ENCODE measurements around the gene PNRC2.
"Not testable (repeated sequence)": the region's sequence is repeated elsewhere in the genome, so short reads cannot be mapped to it uniquely, and the experiment has no call there.

The PNRC2 gene

DNA sequence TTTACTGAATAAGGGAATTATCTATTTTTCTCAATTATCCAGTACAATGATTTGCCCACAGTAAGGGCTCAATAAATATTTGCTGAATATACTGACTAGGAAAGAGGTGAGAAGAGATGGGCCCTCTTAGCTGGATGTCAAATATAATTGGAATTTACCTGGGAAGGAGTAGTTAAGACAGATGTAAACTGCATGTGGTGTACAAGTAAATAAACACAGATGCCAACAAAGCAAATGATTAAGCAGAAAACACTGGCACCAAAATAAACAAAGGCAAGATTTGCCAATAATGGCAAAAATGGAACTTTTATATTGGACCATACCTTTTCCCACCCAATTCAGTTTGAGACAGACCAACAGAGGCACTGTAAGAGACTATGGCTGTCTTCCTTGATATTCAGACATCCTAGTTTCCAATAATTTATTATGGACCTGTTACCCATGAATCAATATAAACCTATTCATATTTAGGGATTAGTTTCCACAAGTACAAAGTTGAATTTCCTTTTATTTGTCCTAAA is 7.4 kb downstream of the PNRC2 start:
- H3K4me3 Mint-ChIP-seq = no peak overlapping the region
- H3K27me3 Mint-ChIP-seq = no peaks in the 10 kb centered on the region
- H3K27ac Mint-ChIP-seq = peak overlapping the region; percentile 23
- H3K4me1 Mint-ChIP-seq = peaks cover 59% of the 10 kb centered on the region
- peaks cover 21% of the 10 kb centered on the region for H3K36me3 Mint-ChIP-seq
- H3K9me3 Mint-ChIP-seq = no peaks in the 10 kb centered on the region

DNA sequence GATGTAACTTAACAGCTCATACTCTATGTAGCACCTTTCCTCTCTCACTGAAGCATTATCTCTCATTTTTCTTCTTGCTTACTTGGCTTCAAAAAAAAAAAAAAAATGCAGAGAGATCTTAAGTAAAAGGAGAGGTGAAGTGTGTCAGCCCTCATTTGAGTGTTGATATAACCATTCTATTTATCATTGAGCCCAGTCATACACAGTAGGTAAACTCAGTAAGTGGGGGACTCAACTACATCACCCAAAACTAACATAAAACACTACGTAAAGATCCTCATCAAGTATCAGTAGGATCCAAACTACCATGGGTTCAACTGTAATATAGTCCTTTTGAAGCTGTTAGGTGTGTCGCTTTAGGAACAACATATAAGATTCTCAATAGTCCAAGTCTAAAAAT is 8.2 kb downstream of the PNRC2 start:
- Mint-ChIP-seq H3K36me3 (peaks cover 20% of the 10 kb centered on the region), H3K4me3 (no peak overlapping the region), H3K9me3 (no peaks in the 10 kb centered on the region), H3K27me3 (no peaks in the 10 kb centered on the region), H3K4me1 (peaks cover 54% of the 10 kb centered on the region), H3K27ac (peak overlapping the region; percentile 49)

DNA sequence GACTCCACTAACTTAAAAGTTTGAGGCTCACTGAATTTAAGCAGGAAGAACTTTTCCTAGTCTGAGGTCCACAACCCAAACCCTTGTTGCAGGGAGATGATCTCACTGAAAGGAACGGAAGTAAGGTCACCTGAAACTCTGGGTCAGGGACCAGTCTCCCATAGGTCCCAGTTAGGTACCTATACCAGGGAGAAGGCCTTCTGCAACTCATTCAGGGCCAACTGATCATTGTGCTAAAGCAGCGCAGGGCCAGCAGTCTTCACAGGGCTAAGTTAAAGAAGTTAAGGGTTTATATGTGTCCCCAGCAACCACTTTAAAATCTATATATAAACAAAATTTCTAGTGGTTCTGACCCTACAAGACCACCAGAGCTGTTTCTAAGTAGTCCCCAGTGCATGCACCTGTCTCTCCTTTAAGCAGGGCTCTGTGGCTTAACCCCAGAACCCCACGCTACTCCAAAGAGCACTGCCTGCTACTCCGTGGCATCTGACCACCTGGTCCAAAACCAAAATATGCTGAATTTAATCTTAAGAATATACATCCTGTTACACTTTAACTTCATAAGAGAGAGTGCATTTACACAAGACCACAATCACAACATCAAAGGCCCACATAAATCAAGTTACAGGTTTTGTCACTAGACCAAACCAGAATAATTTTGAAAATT is 17.7 kb downstream of the PNRC2 start:
- Mint-ChIP-seq H3K36me3 (peaks cover 23% of the 10 kb centered on the region), H3K9me3 (no peaks in the 10 kb centered on the region), H3K27ac (peak overlapping the region; percentile 68), H3K4me1 (peaks cover 66% of the 10 kb centered on the region), H3K4me3 (peak overlapping the region; percentile 99), H3K27me3 (no peaks in the 10 kb centered on the region)

DNA sequence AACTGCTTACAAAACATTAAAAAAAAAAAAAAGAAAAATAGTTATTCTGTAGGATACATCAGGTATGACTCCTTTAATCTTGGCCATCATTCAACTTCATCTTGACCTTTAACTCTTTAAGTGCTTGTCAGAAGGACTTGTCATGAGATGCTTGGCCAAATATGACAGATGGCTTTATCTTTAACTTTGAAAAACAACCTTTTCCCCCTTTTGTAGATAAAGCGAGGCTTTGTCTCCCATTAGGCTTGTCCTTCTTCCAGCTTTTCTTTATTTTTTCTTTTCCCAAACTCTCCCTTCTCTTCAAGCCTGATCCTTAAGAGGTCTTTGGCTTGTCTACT is 18.2 kb downstream of the PNRC2 start:
- peak overlapping the region; percentile 99 for H3K4me3 Mint-ChIP-seq
- peaks cover 66% of the 10 kb centered on the region for H3K4me1 Mint-ChIP-seq
- peaks cover 23% of the 10 kb centered on the region for H3K36me3 Mint-ChIP-seq
- no peaks in the 10 kb centered on the region for H3K27me3 Mint-ChIP-seq
- no peaks in the 10 kb centered on the region for H3K9me3 Mint-ChIP-seq
- H3K27ac Mint-ChIP-seq = peak overlapping the region; percentile 92

DNA sequence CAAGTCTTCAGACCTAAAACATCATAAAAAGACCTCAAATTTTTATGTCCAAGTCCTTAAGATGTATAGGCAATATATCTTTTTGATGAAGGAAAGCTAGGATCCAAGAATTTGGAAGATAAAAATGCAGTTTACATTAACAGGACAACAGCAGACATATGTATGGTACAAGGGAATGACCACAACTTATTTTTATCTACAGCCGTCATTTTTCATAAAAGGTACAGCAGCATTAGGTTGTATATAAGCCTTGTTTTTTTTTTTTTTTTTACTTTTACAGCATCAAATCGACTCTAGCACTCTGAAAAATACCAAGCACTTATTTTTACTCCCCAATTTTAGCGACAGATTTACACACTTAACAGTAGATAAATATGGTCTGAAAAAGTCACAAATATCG is 19.2 kb downstream of the PNRC2 start:
- H3K4me1 Mint-ChIP-seq = peaks cover 62% of the 10 kb centered on the region
- H3K4me3 Mint-ChIP-seq = peak overlapping the region; percentile 99
- peaks cover 23% of the 10 kb centered on the region for H3K36me3 Mint-ChIP-seq
- peak overlapping the region; percentile 97 for H3K27ac Mint-ChIP-seq
- H3K9me3 Mint-ChIP-seq = no peaks in the 10 kb centered on the region
- no peaks in the 10 kb centered on the region for H3K27me3 Mint-ChIP-seq

DNA sequence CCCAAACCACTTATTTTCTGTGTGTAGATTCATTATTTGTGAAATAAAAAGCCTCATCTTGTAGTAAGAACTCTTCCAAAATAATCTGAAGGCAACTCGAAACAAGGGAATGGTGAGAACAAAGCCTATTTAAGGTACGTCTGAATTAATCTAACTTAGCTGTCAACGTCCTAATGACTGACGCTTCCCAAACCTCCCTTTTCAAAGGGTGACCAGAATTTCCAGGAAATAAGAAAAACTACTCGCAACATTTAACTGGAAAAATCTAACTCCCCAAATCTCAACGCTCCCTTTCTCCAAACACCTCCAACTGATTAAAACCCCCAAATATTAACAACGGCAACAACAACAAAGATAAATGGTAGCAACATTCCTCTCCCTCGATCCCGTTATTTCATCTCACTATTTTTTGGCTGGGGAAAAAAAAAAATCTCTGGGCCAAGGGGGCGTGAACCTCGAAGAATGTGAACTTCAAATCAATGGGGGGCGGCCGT is 19.8 kb downstream of the PNRC2 start:
- no peaks in the 10 kb centered on the region for H3K27me3 Mint-ChIP-seq
- H3K27ac Mint-ChIP-seq = peak overlapping the region; percentile 97
- peaks cover 56% of the 10 kb centered on the region for H3K4me1 Mint-ChIP-seq
- H3K4me3 Mint-ChIP-seq = peak overlapping the region; percentile 99
- no peaks in the 10 kb centered on the region for H3K9me3 Mint-ChIP-seq
- peaks cover 21% of the 10 kb centered on the region for H3K36me3 Mint-ChIP-seq

DNA sequence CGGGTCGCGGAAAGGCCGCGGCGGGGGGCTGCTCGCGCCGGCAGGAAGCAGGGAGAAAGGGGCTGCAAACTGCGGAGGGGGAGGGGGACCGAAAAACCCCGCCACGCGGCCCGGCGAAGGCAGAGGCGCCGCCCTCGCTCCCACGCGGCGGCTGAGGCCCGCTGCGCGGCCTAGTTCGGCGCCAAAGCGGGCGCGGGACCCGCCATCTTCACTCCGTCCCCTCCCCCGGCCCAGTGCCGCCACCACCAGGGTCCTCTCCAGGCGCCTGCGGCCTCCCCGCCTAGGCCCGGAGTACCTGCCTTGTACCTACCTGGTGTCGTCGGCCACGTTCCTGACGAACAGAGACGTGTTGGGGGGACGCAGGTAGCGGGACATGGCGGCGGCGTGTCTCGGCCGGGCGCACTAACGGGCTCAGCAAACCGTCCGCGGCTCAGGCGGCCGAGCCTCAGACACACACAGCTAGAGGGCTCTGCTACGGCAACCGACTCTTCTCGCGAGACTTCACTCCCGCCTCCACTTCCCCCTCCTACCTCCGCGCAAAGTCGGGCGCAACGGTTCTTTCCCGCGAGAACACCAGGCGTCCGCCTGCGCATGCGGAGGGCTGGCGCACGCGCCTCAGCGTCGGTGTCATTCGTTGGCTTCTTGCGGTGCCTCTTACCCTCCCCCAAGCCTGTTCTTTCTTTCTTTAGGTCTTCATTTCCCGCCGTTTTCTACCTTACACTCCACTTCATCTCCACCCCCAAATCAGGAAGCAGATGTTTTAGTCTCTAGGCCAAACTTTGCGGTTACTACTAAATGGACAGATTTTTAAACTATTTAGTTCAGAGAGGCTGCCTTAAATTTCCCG is 20.5 kb downstream of the PNRC2 start, which contains the start of gene SRSF10:
Gene SRSF10, minus strand, starts transcription at position 447 of the 847 bp plus-strand sequence. Its CDS starts 72 bp downstream, at position 375.
- H3K27ac Mint-ChIP-seq = peak within 1 kb of the TSS; percentile 99
- peaks cover 50% of the 10 kb centered on the region for H3K4me1 Mint-ChIP-seq
- H3K36me3 Mint-ChIP-seq = peaks cover 18% of the 10 kb centered on the region
- no peaks in the 10 kb centered on the region for H3K27me3 Mint-ChIP-seq
- H3K9me3 Mint-ChIP-seq = no peaks in the 10 kb centered on the region
- H3K4me3 Mint-ChIP-seq = peak within 1 kb of the TSS; percentile 99

DNA sequence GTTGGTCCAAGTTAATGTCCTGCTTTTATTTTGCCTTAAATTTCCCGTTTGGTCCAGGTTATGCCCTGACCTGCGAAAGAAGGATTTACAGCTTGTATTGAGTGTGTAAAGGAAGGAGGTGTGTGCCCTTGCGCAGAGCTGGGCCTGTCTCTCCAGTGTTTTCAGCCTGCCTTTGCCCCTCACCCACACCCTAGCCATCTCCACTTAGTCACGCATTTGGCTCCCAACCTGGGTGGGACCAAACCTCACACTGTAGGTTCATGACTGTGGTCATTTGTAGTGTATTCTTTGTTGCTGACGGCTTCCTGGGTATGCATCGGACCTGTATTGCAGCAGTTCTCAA is 21.1 kb downstream of the PNRC2 start:
- Mint-ChIP-seq H3K9me3 (no peaks in the 10 kb centered on the region), H3K36me3 (peaks cover 18% of the 10 kb centered on the region), H3K4me3 (peak overlapping the region; percentile 99), H3K27me3 (no peaks in the 10 kb centered on the region), H3K4me1 (peaks cover 46% of the 10 kb centered on the region), H3K27ac (peak overlapping the region; percentile 99)

DNA sequence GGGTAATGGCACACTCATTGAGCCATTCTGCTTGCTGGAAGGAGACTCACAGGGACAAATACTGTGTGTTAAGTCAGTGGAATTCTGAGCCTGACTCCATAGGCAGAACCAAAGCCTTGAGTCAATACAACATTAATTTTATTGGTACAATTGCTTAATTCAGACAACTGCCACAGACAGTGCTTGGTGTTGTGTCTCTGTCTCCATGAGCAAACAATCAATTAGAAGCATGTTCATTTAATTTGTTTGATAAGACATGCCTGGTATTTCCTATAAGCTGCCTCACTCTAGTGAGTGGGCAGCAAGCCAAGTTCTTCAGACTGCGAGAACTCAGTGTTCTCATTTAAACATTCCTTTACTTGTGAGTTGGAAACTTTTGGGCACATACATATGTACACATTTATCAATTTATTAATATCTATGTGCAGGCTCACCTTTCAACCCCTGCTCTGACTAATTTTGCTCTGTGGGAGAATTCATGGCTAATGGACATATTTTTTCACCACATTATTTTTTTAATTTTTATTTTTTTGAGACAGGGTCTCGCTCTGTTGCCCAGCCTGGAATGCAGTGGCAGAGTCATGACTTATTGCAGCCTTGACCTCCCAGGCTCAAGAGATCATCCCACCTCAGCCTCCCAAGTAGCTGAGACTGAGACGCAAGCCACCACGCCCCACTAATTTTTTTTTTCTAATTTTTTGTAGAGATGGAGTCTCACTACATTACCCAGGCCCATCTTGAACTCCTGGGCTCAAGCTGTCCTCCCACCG is 25.0 kb downstream of the PNRC2 start:
- Mint-ChIP-seq H3K27ac (no peak overlapping the region), H3K4me3 (no peak overlapping the region)

DNA sequence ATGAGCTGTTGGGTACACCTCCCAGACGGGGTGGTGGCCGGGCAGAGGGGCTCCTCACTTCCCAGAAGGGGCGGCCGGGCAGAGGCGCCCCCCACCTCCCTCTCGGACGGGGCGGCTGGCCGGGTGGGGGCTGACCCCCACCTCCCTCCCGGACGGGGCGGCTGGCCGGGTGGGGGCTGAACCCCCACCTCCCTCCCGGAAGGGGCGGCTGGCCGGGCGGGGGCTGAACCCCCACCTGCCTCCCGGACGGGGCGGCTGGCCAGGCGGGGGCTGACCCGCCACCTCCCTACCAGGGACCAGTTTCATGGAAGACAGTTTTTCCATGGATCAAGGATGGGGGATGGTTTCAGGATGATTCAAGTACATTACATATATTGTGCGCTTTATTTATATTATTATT is 27.4 kb downstream of the PNRC2 start:
- H3K9me3 Mint-ChIP-seq, H3K27ac Mint-ChIP-seq, H3K36me3 Mint-ChIP-seq, H3K27me3 Mint-ChIP-seq, H3K4me3 Mint-ChIP-seq: not testable (repeated sequence)
- peaks cover 11% of the 10 kb centered on the region for H3K4me1 Mint-ChIP-seq

More for the DNA sequence above, 25.0 kb downstream of the PNRC2 start:
- no peaks in the 10 kb centered on the region for H3K9me3 Mint-ChIP-seq
- H3K27me3 Mint-ChIP-seq = no peaks in the 10 kb centered on the region
- peaks cover under 1% of the 10 kb centered on the region for H3K36me3 Mint-ChIP-seq
- peaks cover 20% of the 10 kb centered on the region for H3K4me1 Mint-ChIP-seq

DNA sequence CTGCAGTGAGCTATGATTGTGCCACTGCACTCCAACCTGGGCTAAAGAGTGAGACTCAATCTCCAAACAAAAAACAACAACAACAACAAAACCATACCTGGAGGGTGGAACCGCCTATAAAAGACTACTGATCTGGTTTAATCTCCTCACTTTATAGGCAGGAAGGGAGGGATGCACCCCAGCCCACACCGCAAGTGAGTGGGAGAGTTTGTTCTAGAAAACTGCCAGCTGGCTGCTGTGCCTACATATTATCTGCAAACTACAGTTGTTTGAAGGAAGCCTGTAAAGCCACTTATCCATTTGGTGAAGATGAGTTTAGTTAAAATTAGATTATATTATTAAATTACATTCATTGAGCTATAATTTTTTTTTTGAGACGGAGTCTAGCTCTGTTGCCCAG is 29.6 kb downstream of the PNRC2 start:
- H3K4me3 Mint-ChIP-seq = no peak overlapping the region
- no peaks in the 10 kb centered on the region for H3K36me3 Mint-ChIP-seq
- H3K4me1 Mint-ChIP-seq = peaks cover 11% of the 10 kb centered on the region
- no peaks in the 10 kb centered on the region for H3K27me3 Mint-ChIP-seq
- no peak overlapping the region for H3K27ac Mint-ChIP-seq
- H3K9me3 Mint-ChIP-seq = no peaks in the 10 kb centered on the region

DNA sequence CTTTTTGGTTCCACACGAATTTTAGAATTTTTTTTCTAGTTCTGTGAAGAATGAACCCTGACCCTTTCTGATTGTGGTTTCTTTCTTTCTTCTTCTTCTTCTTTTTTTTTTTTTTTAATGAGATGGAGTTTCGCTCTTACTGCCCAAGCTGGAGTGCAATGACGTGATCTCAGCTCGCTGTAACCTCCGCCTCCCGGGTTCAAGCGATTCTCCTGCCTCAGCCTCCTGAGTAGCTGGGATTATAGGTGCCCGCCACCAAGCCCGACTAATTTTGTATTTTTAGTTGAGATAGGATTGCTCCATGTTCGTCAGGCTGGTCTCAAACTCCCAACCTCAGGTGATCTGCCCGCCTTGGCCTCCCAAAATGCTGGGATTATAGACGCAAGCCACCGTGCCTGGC is 32.4 kb downstream of the PNRC2 start:
- H3K9me3 Mint-ChIP-seq, H3K27ac Mint-ChIP-seq, H3K27me3 Mint-ChIP-seq, H3K4me3 Mint-ChIP-seq, H3K36me3 Mint-ChIP-seq: not testable (repeated sequence)
- H3K4me1 Mint-ChIP-seq = peaks cover 11% of the 10 kb centered on the region

DNA sequence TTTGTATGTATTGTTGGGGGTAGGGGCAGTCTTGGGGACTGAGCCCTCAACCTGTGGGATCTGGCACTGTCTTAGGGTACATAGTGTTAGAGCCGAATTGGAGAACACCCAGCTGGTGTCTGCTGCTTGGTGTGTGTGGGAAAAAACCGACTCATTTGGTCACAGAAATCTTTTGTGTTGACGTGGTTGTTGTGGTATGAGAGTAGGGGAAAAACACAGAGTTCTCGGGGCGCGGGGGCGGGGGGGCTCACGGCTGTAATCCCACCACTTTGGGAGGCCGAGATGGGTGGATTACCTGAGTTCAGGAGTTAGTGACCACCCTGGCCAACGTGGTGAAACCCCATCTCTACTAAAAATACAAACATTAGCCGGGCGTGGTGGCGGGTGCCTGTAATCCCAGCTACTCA is 35.8 kb downstream of the PNRC2 start:
- Mint-ChIP-seq H3K4me3 (no peak overlapping the region), H3K27me3 (no peaks in the 10 kb centered on the region), H3K4me1 (no peaks in the 10 kb centered on the region), H3K9me3 (no peaks in the 10 kb centered on the region), H3K36me3 (no peaks in the 10 kb centered on the region), H3K27ac (no peak overlapping the region)

DNA sequence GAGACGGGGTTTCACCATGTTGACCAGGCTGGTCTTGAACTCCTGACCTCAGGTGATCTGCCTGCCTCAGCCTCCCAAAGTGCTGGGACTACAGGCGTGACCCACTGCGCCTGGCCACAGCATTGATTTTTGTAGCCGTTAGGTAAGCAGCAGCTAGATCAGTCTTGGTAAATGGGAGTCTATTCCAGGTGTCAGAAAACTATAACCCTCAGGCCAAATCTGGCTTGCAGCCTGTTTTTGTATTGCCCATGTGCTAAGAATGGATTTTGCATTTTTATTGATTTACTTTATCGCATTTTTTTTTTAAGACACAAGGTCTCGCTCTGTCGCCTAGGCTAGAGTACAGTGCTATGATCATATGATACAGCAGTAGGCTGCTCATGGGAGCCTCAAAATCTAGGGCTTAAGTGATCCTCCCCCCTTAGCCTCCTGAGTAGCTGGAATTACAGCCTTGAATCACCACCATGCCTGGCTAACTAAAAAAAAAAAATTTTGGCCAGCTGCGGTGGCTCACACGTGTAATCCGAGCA is 37.1 kb downstream of the PNRC2 start:
- no peaks in the 10 kb centered on the region for H3K27me3 Mint-ChIP-seq
- H3K9me3 Mint-ChIP-seq = no peaks in the 10 kb centered on the region
- no peak overlapping the region for H3K4me3 Mint-ChIP-seq
- no peaks in the 10 kb centered on the region for H3K4me1 Mint-ChIP-seq
- H3K36me3 Mint-ChIP-seq = no peaks in the 10 kb centered on the region
- H3K27ac Mint-ChIP-seq = no peak overlapping the region

DNA sequence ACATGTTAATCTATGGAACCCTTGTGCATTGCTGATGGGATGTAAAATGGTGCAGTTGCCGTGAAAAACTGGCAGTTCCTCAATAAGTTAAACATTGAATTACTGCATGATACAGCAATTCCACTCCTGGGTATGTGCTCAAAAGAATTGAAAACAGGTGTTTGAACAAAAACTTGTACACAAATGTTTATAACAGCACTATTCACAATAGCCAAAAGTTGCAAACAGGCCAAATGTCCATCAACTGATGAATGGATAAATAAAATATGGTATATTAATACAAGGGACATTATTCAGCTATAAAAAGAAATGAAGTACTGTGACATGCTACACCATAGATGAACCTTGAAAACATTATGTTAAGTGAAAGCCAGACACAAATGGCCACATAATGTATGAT is 38.2 kb downstream of the PNRC2 start:
- no peaks in the 10 kb centered on the region for H3K36me3 Mint-ChIP-seq
- H3K9me3 Mint-ChIP-seq = no peaks in the 10 kb centered on the region
- no peaks in the 10 kb centered on the region for H3K27me3 Mint-ChIP-seq
- H3K27ac Mint-ChIP-seq = no peak overlapping the region
- no peaks in the 10 kb centered on the region for H3K4me1 Mint-ChIP-seq
- no peak overlapping the region for H3K4me3 Mint-ChIP-seq
